HEK293T (cell line): ENCODE measurements around the gene EPHB1.

ENCODE experiments used
- CTCF ChIA-PET: fragments of 350-600 bp; formaldehyde crosslinking; extraction: SDS; loops from one replicate; lab custom pipeline; 2021; ENCODE audit warnings: antibody characterized with exemption, inconsistent platforms; lab: Yijun Ruan, JAX
- POLR2A ChIA-PET: fragments of 350-600 bp; formaldehyde crosslinking; extraction: SDS; loops from one replicate; lab custom pipeline; 2020; ENCODE audit warnings: antibody characterized with exemption, inconsistent platforms; lab: Yijun Ruan, JAX
- DNase-seq: peaks from one replicate; pipeline ENCODE4 v3.0.0; 2012; ENCODE audit warnings: mixed read lengths; ENCODE audit errors: extremely low spot score
- ARNT ChIP-seq: fragments of 450-650 bp; IDR thresholded peaks from 2 replicates; pipeline ENCODE4 v1.6.1; 2017; ENCODE audit warnings: mild to moderate bottlenecking
- BHLHE40 ChIP-seq: fragments of 450-650 bp; IDR thresholded peaks from 2 replicates; pipeline ENCODE4 v1.6.1; 2016; ENCODE audit warnings: mild to moderate bottlenecking, moderate library complexity, borderline replicate concordance
- CTBP1 ChIP-seq: fragments of 450-650 bp; IDR thresholded peaks from 2 replicates; pipeline ENCODE4 v1.6.1; 2016; ENCODE audit warnings: borderline replicate concordance
- ELF4 ChIP-seq: fragments of 450-650 bp; IDR thresholded peaks from 2 replicates; pipeline ENCODE4 v1.6.1; 2017; ENCODE audit warnings: antibody characterized with exemption
- FOXA1 ChIP-seq: fragments of 450-650 bp; IDR thresholded peaks from 2 replicates; pipeline ENCODE4 v1.6.1; 2016; ENCODE audit warnings: mild to moderate bottlenecking
- FOXK2 ChIP-seq: fragments of 450-650 bp; IDR thresholded peaks from 2 replicates; pipeline ENCODE4 v1.6.1; 2016; ENCODE audit warnings: mild to moderate bottlenecking
- FOXM1 ChIP-seq: fragments of 450-650 bp; IDR thresholded peaks from 2 replicates; pipeline ENCODE4 v1.6.1; 2017; ENCODE audit warnings: mild to moderate bottlenecking, borderline replicate concordance
- HDGF ChIP-seq: fragments of 450-650 bp; IDR thresholded peaks from 2 replicates; pipeline ENCODE4 v1.6.1; 2017; ENCODE audit warnings: antibody characterized with exemption, borderline replicate concordance
- L3MBTL2 ChIP-seq: fragments of 450-650 bp; conservative IDR thresholded peaks from 2 replicates; pipeline ENCODE4 v1.6.1; 2016; ENCODE audit warnings: mild to moderate bottlenecking
- LEF1 ChIP-seq: fragments of 450-650 bp; IDR thresholded peaks from 2 replicates; pipeline ENCODE4 v1.6.1; 2017; ENCODE audit warnings: mild to moderate bottlenecking, borderline replicate concordance
- NFRKB ChIP-seq: fragments of 450-650 bp; IDR thresholded peaks from 2 replicates; pipeline ENCODE4 v1.6.1; 2016; ENCODE audit warnings: mild to moderate bottlenecking, moderate library complexity
- PKNOX1 ChIP-seq: fragments of 450-650 bp; IDR thresholded peaks from 2 replicates; pipeline ENCODE4 v1.6.1; 2016
- SP1 ChIP-seq: fragments of 450-650 bp; IDR thresholded peaks from 2 replicates; pipeline ENCODE4 v1.6.1; 2017
- SUZ12 ChIP-seq: fragments of 450-650 bp; IDR thresholded peaks from 2 replicates; pipeline ENCODE4 v1.6.1; 2016; ENCODE audit warnings: mild to moderate bottlenecking
- TARDBP ChIP-seq: fragments of 450-650 bp; IDR thresholded peaks from 2 replicates; pipeline ENCODE4 v1.6.1; 2016
- ZNF384 ChIP-seq: fragments of 450-650 bp; IDR thresholded peaks from 2 replicates; pipeline ENCODE4 v1.6.1; 2016

The EPHB1 gene

GRCh38 chr3:135240426-135240825, 445.4 kb downstream of the EPHB1 start:
- POLR2A ChIA-PET: no interaction called here
- CTCF ChIA-PET: interaction anchor here (0.8 kb wide), 1 partner anchor 228 kb away, joined by 3 read pairs; no protein-coding TSS in a partner anchor
- no peak for DNase-seq
- TF ChIP-seq CTBP1 (no peak), PKNOX1 (no peak), ZNF384 (no peak), FOXM1 (no peak), FOXA1 (no peak), ELF4 (no peak), TARDBP (no peak), HDGF (no peak), ARNT (no peak), SP1 (no peak), NFRKB (no peak), BHLHE40 (no peak), FOXK2 (no peak), LEF1 (no peak), L3MBTL2 (no peak), SUZ12 (no peak)

- DNase-seq: no peak
- CTCF ChIA-PET: no interaction called here
- POLR2A ChIA-PET: no interaction called here
- TF ChIP-seq BHLHE40: no peak
- no peak for TF ChIP-seq ELF4
- no peak for TF ChIP-seq L3MBTL2
- TF ChIP-seq LEF1: no peak
- no peak for TF ChIP-seq ZNF384
- TF ChIP-seq CTBP1: no peak
- no peak for TF ChIP-seq SP1
- no peak for TF ChIP-seq SUZ12
- TF ChIP-seq FOXK2: no peak
- no peak for TF ChIP-seq HDGF
- no peak for TF ChIP-seq NFRKB
- TF ChIP-seq TARDBP: no peak
- no peak for TF ChIP-seq FOXA1
- no peak for TF ChIP-seq PKNOX1
- TF ChIP-seq ARNT: no peak
- no peak for TF ChIP-seq FOXM1
Observed at GRCh38 chr3:135242285-135242684, 447.2 kb downstream of the EPHB1 start.

GRCh38 chr3:135243616-135244015, 448.6 kb downstream of the EPHB1 start:
- CTCF ChIA-PET: interaction anchor here (0.7 kb wide), 1 partner anchor 149 kb away, joined by 3 read pairs; no protein-coding TSS in a partner anchor
- TF ChIP-seq ZNF384 (no peak), SP1 (no peak), TARDBP (no peak), HDGF (no peak), PKNOX1 (no peak)
- POLR2A ChIA-PET: no interaction called here
- DNase-seq: no peak

GRCh38 chr3:135246027-135246426, 451.0 kb downstream of the EPHB1 start:
- DNase-seq: no peak
- CTCF ChIA-PET: interaction anchor here (0.5 kb wide), 1 partner anchor 1769 kb away, joined by 3 read pairs; no protein-coding TSS in a partner anchor
- POLR2A ChIA-PET: no interaction called here
- no peak for TF ChIP-seq PKNOX1

- CTCF ChIA-PET: no interaction called here
- POLR2A ChIA-PET: no interaction called here
- DNase-seq: no peak
- TF ChIP-seq ARNT: no peak
- TF ChIP-seq SP1: no peak
- TF ChIP-seq ELF4: no peak
- no peak for TF ChIP-seq BHLHE40
- TF ChIP-seq FOXA1: no peak
- TF ChIP-seq TARDBP: no peak
- no peak for TF ChIP-seq SUZ12
- TF ChIP-seq CTBP1: no peak
- no peak for TF ChIP-seq FOXK2
- no peak for TF ChIP-seq ZNF384
- TF ChIP-seq L3MBTL2: no peak
Observed at GRCh38 chr3:135248213-135248612, 453.2 kb downstream of the EPHB1 start.

- TF ChIP-seq ZNF384 (no peak), PKNOX1 (no peak), SP1 (no peak), FOXK2 (no peak), SUZ12 (no peak), CTBP1 (no peak), FOXM1 (no peak), HDGF (no peak), BHLHE40 (no peak), ARNT (no peak), NFRKB (no peak), ELF4 (no peak), FOXA1 (no peak), L3MBTL2 (no peak), TARDBP (no peak), LEF1 (no peak)
- CTCF ChIA-PET: no interaction called here
- POLR2A ChIA-PET: no interaction called here
- DNase-seq: no peak
Observed at GRCh38 chr3:135249186-135249585, 454.1 kb downstream of the EPHB1 start.
